VCaP (cell line): ENCODE data around the gene NFIA.

ENCODE experiments used
- H3K27ac ChIP-seq: fragments of 450-650 bp; 2 replicates; pipeline ENCODE4 v1.5.1; 2017
- CTCF ChIP-seq: fragments of 450-650 bp; conservative IDR thresholded peaks from 2 replicates; pipeline ENCODE4 v1.5.1; 2017; ENCODE audit warnings: mild to moderate bottlenecking, moderate library complexity

Gene NFIA

DNA sequence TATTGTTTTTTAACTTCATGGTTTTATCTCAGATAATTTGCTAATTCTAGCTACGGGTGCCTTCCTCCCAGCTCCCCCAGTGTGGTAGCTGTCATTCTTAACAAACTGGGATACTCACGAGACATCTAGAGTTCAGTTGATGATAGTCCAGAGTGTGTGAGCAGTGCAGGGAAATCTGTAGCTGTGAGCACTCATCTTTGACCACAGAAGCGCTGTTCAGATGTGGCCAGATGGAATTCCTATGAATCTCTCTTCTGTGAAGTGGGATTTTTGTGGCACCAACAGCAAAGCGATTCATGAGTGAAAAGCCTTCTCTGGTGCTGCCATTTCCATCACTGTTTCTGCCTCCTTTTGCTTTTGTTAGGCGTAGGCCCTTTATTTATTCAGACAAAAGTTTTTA, 125.1 kb downstream of the NFIA start:
- no peak overlapping the region for H3K27ac ChIP-seq
- no peak for TF ChIP-seq CTCF

- no peak overlapping the region for H3K27ac ChIP-seq
- TF ChIP-seq CTCF: no peak
Observed at GRCh38 chr1:61208172-61208571, 125.8 kb downstream of the NFIA start.

DNA sequence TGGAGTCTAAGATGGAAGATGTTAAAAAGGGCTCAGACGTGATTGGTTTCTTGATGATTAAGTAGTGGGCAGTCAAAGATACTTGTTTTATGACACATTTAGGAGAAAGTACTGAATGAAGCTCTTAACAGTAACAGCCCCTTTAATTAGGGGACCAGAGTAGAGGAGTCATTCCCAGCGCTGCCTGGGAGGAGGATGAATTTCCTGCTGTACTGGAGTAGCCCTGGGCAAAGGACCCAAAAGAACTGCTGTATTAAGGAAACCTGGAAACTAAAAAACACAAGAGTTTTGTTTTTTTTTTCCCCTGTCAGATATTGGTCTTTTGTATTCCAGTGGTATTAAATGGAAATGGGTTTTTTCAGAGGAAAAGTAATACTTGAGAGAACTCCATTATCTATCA, 126.5 kb downstream of the NFIA start:
- TF ChIP-seq CTCF: no peak

GRCh38 chr1:61210435-61211154, 128.2 kb downstream of the NFIA start:
- no peak overlapping the region for H3K27ac ChIP-seq
- peak; percentile 63 for TF ChIP-seq CTCF

More for the DNA sequence above, 126.5 kb downstream of the NFIA start:
- no peak overlapping the region for H3K27ac ChIP-seq

- H3K27ac ChIP-seq: no peak overlapping the region
- TF ChIP-seq CTCF: no peak
Observed at GRCh38 chr1:61213245-61214011, 131.1 kb downstream of the NFIA start.

DNA sequence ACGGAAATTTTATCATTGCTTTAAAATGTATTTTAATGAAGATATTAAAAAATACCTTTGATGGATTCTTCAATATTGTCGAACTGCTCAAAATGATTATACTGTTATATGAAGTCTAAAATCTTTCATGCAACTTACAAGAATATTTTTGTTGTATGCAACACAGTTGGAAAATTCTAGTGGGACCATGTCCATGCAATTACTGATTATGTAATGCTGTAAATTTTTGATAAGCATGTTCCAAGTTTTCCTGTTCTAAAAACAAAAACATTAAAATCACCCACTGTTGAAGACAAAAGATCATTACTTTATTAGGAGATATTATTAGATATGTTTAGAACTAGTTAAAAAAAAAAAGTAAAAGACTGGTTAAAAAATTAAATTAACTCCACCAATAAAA, 132.8 kb downstream of the NFIA start:
- H3K27ac ChIP-seq: no peak overlapping the region
- no peak for TF ChIP-seq CTCF

- H3K27ac ChIP-seq: no peak overlapping the region
- no peak for TF ChIP-seq CTCF
Observed at GRCh38 chr1:61215676-61216289, 133.4 kb downstream of the NFIA start.
